NCI-H526 (cell line): ENCODE results near the gene RAD51B.

Experiments
- DNase-seq, 2 experiments: peaks; one replicate each; lab custom pipeline; 2025; lab: John Stamatoyannopoulos, UW

Gene RAD51B

DNA sequence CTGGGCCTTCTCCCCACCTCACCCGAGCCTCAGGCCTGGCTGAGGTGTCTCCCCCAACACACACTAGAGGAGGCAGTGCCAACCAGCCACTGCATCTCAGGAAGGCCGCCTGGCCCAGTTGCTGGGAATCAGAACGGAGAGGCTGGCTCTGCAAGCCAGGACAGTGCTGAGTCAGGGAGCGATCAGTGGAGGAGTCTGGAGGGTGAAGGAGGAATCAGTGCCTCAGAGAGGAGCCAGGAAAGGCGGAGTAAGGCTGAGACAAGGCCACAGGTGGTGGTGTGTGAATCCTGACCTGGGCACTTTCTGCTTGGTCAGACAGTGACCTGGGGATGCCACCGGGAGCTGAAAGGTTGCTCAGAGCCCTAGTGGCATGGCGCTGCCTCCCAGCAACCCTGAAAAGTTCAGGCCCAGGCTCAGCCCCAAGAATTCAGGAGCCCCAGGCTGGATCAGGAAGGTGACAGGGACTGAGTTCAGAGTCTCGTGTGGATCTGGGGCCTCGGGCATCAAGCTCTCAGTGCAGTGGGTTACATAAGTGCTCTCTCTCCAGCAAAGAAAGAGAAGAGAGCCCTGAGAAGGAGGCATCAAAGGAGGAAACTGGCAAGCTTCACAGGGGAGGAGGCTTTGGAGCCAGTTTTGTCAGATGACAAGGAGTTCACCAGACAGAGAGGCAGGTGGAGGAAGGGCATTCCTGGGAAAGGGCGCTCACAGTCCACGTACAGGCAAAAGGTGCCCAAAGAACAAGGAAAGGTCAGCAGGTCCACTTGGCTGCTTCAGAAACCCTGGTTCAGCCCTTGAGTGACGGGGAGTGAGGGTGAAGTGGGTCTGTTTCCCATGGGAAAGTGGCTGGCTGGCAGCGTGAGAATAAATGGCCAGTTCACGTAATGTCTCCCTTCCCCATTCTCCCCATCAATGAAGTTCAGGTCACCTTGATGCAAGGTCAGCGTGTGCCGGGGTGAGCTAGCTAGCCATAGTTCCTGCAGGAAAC lies 885.4 kb downstream of the RAD51B start:
- no peak for DNase-seq

DNA sequence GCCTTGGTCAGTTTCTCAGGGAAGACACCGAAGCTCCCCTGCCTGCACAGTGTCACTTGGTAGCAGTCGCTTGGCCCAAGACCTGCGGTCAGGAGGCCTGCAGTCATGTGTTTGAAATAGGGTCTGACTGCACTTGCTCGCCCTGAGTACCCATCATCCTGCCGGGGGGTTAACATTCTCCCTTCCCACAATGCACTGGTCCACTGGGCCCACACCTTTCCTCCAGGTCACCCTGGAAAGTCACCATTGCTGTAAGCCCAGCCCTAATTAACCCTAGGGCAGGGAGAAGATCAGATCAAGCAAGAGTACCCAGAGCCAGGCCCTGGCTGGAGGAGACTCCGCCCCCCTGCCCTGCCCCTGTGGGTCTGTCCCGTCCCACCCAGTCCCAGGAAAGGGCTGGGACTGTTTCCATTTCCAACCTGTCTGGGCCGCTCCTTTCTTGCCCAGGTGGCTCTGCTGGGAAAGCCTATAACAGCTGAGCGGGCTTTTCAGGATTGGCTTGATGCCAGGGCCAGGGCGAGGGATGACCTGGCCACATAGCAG lies 886.2 kb downstream of the RAD51B start:
- DNase-seq = no peak

DNA sequence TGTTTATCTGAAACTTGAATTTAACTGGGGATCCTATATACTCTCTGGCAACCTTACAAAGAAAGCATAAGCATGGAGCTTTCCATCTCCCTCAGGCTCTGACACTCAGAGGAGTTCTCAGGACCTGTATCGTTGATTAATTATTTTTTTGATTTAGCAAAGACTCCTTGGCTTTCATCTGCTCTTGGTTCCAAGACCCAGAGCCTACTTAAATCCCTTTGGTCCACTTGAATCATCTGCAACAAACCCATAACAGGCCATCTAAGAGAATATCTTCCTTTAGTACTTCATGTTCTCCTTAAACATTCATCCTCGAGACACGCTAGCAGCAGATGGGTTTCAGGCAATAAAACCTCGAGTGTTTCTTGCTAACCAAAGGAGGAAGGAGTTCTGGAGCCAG lies 887.9 kb downstream of the RAD51B start:
- DNase-seq = no peak

- no peak for DNase-seq
Observed at GRCh38 chr14:68708343-68708742, 888.8 kb downstream of the RAD51B start.

- no peak for DNase-seq
Observed at GRCh38 chr14:68709007-68709406, 889.4 kb downstream of the RAD51B start.

- no peak for DNase-seq
Observed at GRCh38 chr14:68710776-68711175, 891.2 kb downstream of the RAD51B start.

DNA sequence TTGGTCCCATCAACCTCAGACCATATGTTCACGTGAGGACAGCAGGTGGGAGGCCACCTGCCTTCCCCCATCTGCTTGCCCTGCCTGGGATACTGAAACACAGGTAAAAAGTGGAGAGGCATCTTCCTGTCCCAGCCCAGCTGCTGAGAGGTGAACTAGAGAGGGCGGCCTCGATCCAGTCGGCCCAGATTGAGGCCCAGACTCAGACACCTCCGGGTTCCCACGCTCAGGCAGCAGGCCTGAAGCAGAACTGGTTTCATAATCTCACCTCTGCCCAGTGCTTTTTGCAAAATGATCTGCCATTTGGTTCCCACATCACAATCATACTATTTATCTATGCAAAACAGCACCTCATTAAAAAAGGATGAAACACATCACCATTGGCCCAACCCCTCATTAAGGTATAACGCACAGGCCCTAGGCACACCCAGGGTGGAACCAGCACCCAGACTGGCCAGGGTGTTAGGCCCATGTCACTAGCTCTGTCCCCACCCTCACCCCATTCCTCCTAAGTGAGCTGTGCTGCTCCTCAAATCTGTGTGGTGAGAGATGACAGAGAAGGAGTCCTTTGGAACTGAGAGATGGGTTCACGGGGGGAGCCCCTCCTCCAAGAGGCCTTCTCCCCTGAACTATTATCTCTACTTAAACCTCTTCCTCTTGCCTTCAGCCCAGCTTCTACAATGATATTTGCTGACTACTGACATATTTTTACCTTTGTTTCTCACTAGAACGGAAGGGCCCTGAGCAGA lies 892.2 kb downstream of the RAD51B start:
- peak; percentile 64 to 78 for DNase-seq

- DNase-seq = no peak
Observed at GRCh38 chr14:68712703-68713370, 893.3 kb downstream of the RAD51B start.

- no peak for DNase-seq
Observed at GRCh38 chr14:68713782-68714181, 894.2 kb downstream of the RAD51B start.

DNA sequence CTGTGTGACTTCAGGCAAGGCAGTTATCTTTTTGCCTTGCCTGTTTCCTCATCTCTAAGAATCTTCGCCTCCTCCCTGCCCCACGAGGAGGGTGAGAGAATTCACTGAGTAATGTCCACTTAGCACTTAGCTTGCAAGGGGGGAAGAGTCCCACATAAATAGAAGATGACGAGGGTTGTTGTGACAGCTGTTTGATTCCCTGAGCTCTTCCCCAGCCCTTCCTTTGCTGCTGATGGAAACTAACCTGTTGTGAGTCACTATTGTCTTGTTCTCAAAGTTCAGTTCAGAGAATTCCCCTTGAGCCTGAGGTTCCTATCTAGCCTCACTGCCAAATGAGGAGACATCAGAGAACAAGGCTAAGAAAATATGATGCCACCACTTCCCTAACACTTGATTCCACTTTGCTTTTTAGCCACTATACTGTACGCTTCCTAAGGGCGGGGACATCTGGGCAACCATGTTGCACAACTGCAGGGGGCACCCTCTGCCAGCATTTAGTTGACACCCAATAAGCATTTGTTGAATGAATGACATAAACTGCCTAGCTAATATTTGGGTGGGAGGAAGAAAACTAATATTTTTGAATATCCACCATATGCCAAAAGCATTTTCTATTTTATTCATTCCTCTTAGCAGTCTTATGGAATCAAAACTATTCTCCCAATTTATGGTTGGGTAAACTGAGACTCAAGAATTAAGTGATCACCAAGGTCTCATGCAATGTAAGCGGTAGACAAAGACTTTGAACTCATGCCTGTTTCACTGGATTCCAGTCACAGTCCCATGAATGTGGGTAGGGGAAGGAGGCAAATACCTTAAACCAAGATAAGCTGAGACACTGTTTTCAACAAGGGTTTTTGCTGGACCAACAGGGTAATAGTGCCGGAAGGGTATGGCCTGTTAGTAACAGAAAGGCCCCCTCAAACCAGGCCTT lies 895.7 kb downstream of the RAD51B start:
- no peak for DNase-seq

DNA sequence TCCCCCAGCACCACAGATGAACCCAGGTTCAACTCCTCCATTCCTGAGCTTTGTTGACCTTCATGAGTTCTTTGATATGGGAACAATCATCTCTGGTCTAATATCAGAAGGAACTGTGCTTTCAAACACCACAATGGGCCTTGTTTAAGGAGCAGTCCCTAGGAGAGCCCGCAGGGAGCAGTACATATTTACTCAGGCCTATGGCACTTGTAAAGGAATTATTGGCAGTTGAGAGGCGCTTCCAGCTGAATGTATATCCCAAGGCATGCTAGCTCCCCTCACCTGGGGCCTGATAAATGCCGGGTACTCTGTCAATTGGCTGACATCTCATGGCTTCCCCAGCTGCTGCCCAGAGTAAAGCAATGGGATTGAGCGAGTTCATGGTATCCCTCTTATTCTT lies 897.1 kb downstream of the RAD51B start:
- peak in 1 of 2 experiments; percentile 7 for DNase-seq

GRCh38 chr14:68718023-68718990 lies 898.7 kb downstream of the RAD51B start:
- DNase-seq = peak in 1 of 2 experiments; percentile 23

- no peak for DNase-seq
Observed at GRCh38 chr14:68719634-68720384, 900.2 kb downstream of the RAD51B start.

- DNase-seq = no peak
Observed at GRCh38 chr14:68722186-68722585, 902.6 kb downstream of the RAD51B start.

- DNase-seq = no peak
Observed at GRCh38 chr14:68722968-68723566, 903.5 kb downstream of the RAD51B start.

- no peak for DNase-seq
Observed at GRCh38 chr14:68723808-68724268, 904.3 kb downstream of the RAD51B start.

GRCh38 chr14:68724914-68725313 lies 905.3 kb downstream of the RAD51B start:
- DNase-seq = no peak

DNA sequence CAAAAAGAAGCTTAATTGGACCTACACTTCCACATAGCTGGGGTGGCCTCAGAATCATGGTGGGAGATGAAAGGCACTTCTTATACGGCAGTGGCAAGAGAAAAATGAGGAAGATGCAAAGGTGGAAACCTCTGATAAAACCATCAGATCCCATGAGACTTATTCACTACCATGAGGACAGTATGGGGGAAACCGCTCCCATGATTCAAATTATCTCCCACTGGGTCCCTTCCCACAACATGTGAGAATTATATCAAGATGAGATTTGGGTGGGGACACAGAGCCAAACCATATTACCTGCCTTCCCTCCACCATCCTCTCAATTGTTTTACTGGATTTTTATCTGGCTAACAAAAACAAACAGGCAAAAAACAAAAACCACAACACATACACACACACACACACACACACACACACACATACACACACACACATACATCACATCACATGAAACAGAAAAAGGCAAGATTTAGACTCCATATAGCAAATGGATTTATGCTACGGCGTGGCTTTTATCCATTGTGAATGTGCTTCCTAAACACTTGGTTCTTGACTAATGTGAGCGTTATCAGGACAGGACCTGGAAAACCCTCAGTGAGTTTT lies 906.6 kb downstream of the RAD51B start:
- DNase-seq = no peak
